Sigmoid colon (tissue), 7 donors: ENCODE measurements around the gene PTCHD1. TPM values are rescaled to one million over a fixed set of nuclear protein-coding genes. Genes with fewer than 3 reads are reported as not detected.

Experiments
- DNase-seq: peaks from one replicate; pipeline ENCODE4 v3.0.0-alpha.2; 2019
- H3K27ac ChIP-seq, 4 donors: fragments of 200-600 bp; sonication (generic); one replicate each; pipeline ENCODE4 v1.5.1; 2016 to 2019; ENCODE audit warnings: mild to moderate bottlenecking in 1 of 4
- H3K27me3 ChIP-seq, 3 donors: fragments of 200-600 bp; sonication (generic); one replicate each; pipeline ENCODE4 v1.5.1; 2019; ENCODE audit warnings: mild to moderate bottlenecking in 1 of 3
- H3K36me3 ChIP-seq, 4 donors: fragments of 200-600 bp; sonication (generic); one replicate each; pipeline ENCODE4 v1.5.1; 2016 to 2019
- H3K4me1 ChIP-seq, 4 donors: fragments of 200-600 bp; sonication (generic); one replicate each; pipeline ENCODE4 v1.5.1; 2017 to 2019
- H3K4me3 ChIP-seq, 4 donors: fragments of 200-600 bp; sonication (generic); one replicate each; pipeline ENCODE4 v1.5.1; 2017 to 2019; ENCODE audit warnings: mild to moderate bottlenecking in 2 of 4, moderate library complexity in 1 of 4
- H3K9me3 ChIP-seq, 4 donors: fragments of 200-600 bp in 3 of 4; sonication (generic) in 3 of 4; one replicate each; pipeline versions ENCODE4 v1.5.1 to v1.6.1; 2013 to 2019
- EP300 ChIP-seq, 4 donors: sonication (generic); formaldehyde crosslinking; IDR thresholded peaks; one replicate each; pipeline ENCODE4 v1.6.1; 2017; ENCODE audit warnings: antibody characterized with exemption in 4 of 4
- POLR2A ChIP-seq, 2 donors: fragments of 450-650 bp; IDR thresholded peaks; one replicate each; pipeline ENCODE4 v1.6.1; 2016; ENCODE audit warnings: antibody characterized with exemption in 2 of 2, mild to moderate bottlenecking in 2 of 2, moderate library complexity in 2 of 2
- POLR2AphosphoS5 ChIP-seq, 4 donors: sonication (generic); formaldehyde crosslinking; IDR thresholded peaks; one replicate each; pipeline ENCODE4 v1.6.1; 2017; ENCODE audit warnings: antibody characterized with exemption in 4 of 4
- whole genome bisulfite sequencing, 2 donors: extraction: QIAGEN DNeasy Blood & Tissue Kit; methylation state at CpG; one replicate each; pipeline ENCODE4 v1.1.7; 2013; 5-methylcytosine and 5-hydroxymethylcytosine counted together
- intact Hi-C: fragments of 100-400 bp; cut with DNase I; formaldehyde crosslinking; loops from one replicate; pipeline ENCODE4 v1.15.1; 2023
- polyA plus RNA-seq, 3 donors: library from polyadenylated mRNA; stranded (reverse); fragments of 200-250 nt; gene quantifications; one replicate each; pipeline ENCODE4 v1.2.3, GENCODE V29; 2013
- total RNA-seq, 4 donors: library from RNA; depleted of rRNA; stranded (reverse); fragments of >200 nt; gene quantifications; one replicate each; pipeline ENCODE4 v1.1.0, GENCODE V29; 2016
- TF ChIP-seq, protein P1 (sequence below), 4 experiments: fragments of 450-650 bp in 3 of 4; fragments of 200-600 bp in 1 of 4; IDR thresholded peaks; one replicate each; pipeline ENCODE4 v1.5.1; 2016 to 2019; ENCODE audit warnings: antibody characterized with exemption in 4 of 4, mild to moderate bottlenecking in 3 of 4, moderate library complexity in 2 of 4
- donor health status: healthy with polysubstance abuse.
- donor health status: Bipolar disorder and iron deficiency.
- donor health status: healthy.

Gene PTCHD1
- total and polyA plus RNA-seq, 7 donors = under 0.01 to 31.6 (median 21.0) TPM; not detected in 1

DNA sequence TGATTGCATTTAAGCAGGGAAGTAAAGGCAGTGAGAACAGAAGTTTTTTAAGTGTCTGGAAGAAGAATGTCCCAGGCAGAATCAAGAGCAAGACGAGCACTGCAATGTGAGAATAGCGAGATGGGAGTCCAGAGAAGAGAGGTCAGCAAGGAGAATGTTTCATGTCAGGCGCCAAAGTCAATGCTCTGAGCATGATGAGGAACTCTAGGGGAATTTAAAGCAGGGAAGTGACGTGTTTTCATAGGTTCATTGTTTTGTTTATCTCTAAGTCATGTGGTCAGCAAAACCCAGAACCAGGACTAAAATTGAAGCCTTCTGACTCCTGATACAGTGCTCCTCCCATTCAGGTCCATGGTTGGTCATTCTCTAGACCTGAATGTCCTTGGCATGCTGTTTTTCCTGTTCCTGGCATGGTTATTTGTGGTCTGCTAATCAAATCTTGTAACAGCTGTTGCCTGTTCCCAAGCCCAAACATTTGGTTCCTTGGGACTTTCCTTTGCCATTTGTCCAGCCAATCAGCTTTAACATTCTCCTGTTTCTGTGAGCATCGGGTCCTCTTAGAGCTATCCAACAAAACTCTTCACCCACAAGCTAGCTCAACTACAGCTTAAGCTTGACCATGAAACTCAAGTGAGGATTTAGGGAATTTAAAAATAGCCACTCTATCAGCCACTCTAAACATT lies 37.7 kb downstream of the PTCHD1 start:
- Histone ChIP-seq H3K27ac (peak overlapping the region; percentile 42 to 73 (median 47)), H3K9me3 (no peaks in the 10 kb centered on the region)
- 71 to 80% methylated on average over 5 of the region's 5 CpGs for WGBS, 2 donors

DNA sequence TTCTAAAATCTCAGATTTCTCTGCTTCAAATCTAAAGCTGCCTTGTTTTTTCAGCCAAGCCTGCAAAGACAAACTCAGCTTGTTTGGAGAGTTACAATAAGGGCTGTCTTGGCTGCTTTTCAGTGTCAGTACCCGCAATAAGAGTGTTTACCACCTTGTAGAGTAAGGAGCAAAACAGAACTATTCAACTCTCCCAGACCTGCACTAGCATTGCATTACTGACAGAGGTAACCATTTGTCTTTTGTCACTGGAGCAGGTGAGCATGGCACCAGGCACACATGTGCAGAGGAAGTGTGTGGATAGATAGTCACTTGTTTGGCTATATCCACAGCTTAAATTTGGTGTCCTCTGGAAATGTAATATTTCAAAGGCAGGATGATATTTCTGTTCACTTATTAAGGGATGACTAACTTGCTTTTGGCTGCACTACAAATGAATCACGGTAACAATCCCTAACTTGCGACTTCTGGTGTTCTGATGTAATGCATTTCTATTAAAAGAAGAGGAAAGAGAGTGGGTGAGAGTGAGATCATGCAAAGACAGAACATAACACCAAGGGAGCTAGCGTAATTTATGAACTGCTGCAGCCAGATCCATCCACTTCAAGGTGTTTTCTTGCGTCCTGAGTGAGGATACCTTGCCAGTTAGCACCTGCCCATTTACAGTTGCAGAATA lies 38.6 kb downstream of the PTCHD1 start:
- 51 to 68% methylated on average over 5 of the region's 5 CpGs for WGBS, 2 donors
- Histone ChIP-seq H3K4me1 (peaks cover 0 to 35% (median 26%) of the 10 kb centered on the region in 4 donors), H3K36me3 (no peaks in the 10 kb centered on the region), H3K9me3 (no peaks in the 10 kb centered on the region), H3K27ac (peak overlapping the region; percentile 42 to 73 (median 47)), H3K27me3 (no peaks in the 10 kb centered on the region), H3K4me3 (no peak overlapping the region)
- DNase-seq = no peak
- intact Hi-C loops = no loop called here
- peak; percentile 37 to 64 (median 47) for TF ChIP-seq POLR2AphosphoS5 (IDR thresholded peaks at IDR 0.05)
- no peak for TF ChIP-seq EP300 (IDR thresholded peaks at IDR 0.05)
- TF ChIP-seq POLR2A (IDR thresholded peaks at IDR 0.05) = no peak
- TF ChIP-seq, protein P1, sequence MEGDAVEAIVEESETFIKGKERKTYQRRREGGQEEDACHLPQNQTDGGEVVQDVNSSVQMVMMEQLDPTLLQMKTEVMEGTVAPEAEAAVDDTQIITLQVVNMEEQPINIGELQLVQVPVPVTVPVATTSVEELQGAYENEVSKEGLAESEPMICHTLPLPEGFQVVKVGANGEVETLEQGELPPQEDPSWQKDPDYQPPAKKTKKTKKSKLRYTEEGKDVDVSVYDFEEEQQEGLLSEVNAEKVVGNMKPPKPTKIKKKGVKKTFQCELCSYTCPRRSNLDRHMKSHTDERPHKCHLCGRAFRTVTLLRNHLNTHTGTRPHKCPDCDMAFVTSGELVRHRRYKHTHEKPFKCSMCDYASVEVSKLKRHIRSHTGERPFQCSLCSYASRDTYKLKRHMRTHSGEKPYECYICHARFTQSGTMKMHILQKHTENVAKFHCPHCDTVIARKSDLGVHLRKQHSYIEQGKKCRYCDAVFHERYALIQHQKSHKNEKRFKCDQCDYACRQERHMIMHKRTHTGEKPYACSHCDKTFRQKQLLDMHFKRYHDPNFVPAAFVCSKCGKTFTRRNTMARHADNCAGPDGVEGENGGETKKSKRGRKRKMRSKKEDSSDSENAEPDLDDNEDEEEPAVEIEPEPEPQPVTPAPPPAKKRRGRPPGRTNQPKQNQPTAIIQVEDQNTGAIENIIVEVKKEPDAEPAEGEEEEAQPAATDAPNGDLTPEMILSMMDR (IDR thresholded peaks at IDR 0.05) = no peak

More for the DNA sequence above, 37.7 kb downstream of the PTCHD1 start:
- peaks cover 0 to 35% (median 26%) of the 10 kb centered on the region in 4 donors for H3K4me1 ChIP-seq
- H3K36me3 ChIP-seq = no peaks in the 10 kb centered on the region
- no peak for DNase-seq
- intact Hi-C loops = no loop called here
- TF ChIP-seq EP300 (IDR thresholded peaks at IDR 0.05) = no peak
- TF ChIP-seq, protein P1 (IDR thresholded peaks at IDR 0.05) = no peak
- no peak for TF ChIP-seq POLR2A (IDR thresholded peaks at IDR 0.05)
- TF ChIP-seq POLR2AphosphoS5 (IDR thresholded peaks at IDR 0.05) = no peak
- no peak overlapping the region for H3K4me3 ChIP-seq
- H3K27me3 ChIP-seq = no peaks in the 10 kb centered on the region

DNA sequence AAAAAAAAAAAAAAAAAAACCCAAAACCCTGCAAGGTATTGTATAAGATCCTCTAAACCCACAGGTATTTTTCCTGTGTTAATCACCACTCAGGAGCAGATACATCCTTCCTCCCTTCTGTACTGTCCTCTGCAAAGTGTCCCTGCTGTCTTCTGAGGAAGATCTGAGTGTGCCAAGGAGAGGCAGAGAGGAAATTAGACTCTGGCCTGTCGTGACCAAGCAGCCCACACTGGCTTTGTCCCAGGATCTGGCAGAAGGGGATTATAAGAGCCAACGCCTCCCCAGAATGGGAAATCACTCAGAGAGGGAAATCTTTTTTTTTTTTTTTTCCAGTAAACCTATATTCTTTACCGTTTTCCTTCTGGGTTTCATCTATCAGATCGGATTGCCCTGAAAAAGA lies 39.6 kb downstream of the PTCHD1 start:
- intact Hi-C loops = no loop called here

DNA sequence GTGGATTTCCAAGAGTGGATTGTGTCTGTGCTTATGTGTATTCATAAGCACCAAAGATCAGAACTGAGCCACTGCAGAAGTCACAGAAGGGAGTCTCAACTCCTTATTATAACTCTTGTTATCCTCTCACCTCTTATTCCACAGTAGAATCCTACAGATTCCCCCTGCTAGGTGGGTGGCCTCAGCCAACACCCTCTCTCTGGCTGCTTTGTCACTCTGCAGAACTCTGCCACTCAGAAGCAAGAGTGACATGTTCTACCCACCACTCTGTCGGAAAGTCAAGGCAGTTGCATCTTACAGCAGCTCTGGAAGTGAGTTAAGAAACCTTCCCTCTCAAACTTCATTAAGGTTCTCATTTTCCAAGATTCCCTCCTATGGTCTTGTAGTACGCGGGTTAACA lies 41.9 kb downstream of the PTCHD1 start:
- intact Hi-C loops = no loop called here
- Histone ChIP-seq H3K27ac (peak overlapping the region in 3 of 4 donors; percentile 39 to 73 (median 49)), H3K9me3 (no peaks in the 10 kb centered on the region), H3K4me1 (peaks cover 0 to 35% (median 26%) of the 10 kb centered on the region in 4 donors), H3K4me3 (no peak overlapping the region), H3K27me3 (no peaks in the 10 kb centered on the region), H3K36me3 (no peaks in the 10 kb centered on the region)
- 88 to 93% methylated on average over 3 of the region's 3 CpGs for WGBS, 2 donors
- TF ChIP-seq POLR2A (IDR thresholded peaks at IDR 0.05) (no peak), POLR2AphosphoS5 (IDR thresholded peaks at IDR 0.05) (no peak), EP300 (IDR thresholded peaks at IDR 0.05) (no peak)
- TF ChIP-seq, protein P1 (IDR thresholded peaks at IDR 0.05) = no peak
- no peak for DNase-seq

More for the DNA sequence above, 39.6 kb downstream of the PTCHD1 start:
- Histone ChIP-seq H3K4me1 (peaks cover 0 to 35% (median 26%) of the 10 kb centered on the region in 4 donors), H3K4me3 (no peak overlapping the region), H3K9me3 (no peaks in the 10 kb centered on the region), H3K27me3 (no peaks in the 10 kb centered on the region), H3K36me3 (no peaks in the 10 kb centered on the region), H3K27ac (peak overlapping the region in 2 of 4 donors; percentile 37 to 73)
- DNase-seq = no peak
- 58 to 62% methylated on average over 4 of the region's 4 CpGs for WGBS, 2 donors
- TF ChIP-seq, protein P1 (IDR thresholded peaks at IDR 0.05) = no peak
- TF ChIP-seq EP300 (IDR thresholded peaks at IDR 0.05) = no peak
- TF ChIP-seq POLR2A (IDR thresholded peaks at IDR 0.05) = no peak
- TF ChIP-seq POLR2AphosphoS5 (IDR thresholded peaks at IDR 0.05) = no peak
